ENCODE results near the gene EPHA6. TPM values are rescaled to one million over a fixed set of nuclear protein-coding genes. Genes with fewer than 3 reads are reported as not detected.
A peak's percentile ranks its signal among the peaks of the same experiment; 100 is the strongest.
"Not testable (repeated sequence)": the region's sequence is repeated elsewhere in the genome, so short reads cannot be mapped to it uniquely, and the experiment has no call there.

Gene EPHA6
- total RNA-seq, 1 experiment from 2014 or later = not detected

DNA sequence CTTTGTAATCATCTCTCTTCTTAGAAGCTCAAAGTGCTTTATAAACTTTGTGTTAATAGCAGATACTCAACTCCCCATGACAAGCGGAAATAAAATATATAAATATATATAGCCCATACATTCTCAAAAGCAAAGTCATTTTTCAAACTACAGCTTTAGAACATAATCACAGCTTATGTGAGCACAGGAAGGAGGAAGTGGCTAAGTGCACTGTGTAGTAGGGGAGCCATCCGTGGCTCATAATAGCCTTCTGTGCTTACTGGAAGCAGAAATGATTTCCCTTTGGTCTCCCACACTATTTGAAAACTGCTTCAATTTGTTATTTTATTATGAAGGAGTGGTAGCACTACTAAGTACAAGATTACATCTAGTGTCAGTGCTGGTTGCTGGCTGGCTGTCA lies 798.7 kb downstream of the EPHA6 start:
- DNase-seq (ENCODE audit: low read depth) = no peak

DNA sequence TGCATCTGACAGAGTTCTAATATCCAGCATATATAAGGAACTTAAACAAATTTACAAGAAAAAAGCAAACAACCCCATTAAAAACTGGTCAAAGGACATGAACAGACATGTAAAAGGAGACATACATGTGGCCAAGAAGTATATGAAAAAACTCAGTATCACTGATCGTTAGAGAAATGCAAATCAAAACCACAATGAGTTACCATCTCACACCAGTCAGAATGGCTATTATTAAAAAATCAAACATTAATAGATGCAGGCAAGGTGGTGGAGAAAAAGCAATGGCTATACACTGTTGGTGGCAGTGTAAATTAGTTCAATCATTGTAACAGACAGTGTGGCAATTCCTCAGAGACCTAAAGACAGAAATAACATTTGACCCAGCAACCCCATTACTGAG lies 806.1 kb downstream of the EPHA6 start:
- DNase-seq (ENCODE audit: low read depth) = not testable (repeated sequence)

DNA sequence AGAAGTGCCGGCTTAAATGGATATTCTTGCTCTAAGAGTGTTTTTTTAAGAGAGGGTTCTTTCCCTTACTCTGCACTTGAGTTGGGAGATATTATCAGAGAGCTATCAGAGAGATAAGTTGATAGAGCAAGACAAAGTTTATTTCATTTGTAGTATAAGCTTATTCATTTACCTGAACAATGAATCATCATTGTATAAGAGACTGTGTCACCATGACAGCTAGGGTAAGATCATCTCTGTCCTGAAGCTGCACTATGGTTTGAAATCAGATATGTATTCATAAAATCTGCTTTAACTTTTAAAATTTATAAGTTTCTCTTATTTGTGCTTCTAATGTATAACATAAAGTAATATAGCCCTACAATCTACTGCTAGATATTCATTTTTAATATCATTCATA lies 822.1 kb downstream of the EPHA6 start:
- no peak for DNase-seq (ENCODE audit: low read depth)

DNA sequence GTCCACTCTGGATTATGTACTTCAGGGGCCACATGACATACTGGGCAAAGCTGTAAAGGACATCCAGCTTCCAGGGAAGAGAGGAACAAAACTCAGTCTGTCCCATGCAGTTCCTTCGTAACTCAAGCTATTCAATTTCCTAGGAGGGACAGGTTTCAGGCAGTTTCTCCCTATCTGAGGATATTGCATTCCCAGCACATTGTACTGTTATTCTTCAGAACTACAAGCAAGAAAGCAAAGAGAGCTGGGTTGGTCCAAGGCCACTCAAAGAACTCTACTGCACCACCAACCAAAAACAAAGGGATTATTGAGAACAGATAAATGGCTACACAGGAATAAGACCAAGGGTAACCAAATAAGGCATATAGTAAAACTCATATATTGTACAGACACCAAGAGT lies 832.5 kb downstream of the EPHA6 start:
- DNase-seq (ENCODE audit: low read depth) = no peak

DNA sequence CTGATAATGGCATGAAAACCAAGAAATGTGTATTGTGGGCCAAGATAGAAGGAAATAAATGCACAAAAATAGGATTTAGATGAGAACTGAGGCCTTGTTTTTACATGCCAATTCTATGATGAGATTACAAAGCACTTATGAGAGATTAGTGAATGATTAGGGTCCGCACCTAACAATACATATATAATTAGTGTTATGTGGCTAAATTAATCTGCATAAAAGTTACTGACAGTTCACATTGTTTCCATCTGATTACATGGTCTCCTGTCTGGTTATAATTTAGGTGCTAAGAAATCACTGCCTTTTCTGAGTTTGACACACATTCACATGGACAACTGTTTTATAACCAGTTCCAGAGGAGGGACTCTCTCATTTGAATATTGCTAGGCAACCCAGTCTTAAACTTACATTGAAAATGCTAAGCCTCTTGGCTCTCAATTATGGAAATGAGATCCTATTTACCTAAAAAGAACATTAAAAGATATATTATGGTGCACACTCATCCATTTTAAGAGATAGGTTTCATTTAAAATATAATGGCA lies 833.1 kb downstream of the EPHA6 start:
- no peak for DNase-seq (ENCODE audit: low read depth)

DNA sequence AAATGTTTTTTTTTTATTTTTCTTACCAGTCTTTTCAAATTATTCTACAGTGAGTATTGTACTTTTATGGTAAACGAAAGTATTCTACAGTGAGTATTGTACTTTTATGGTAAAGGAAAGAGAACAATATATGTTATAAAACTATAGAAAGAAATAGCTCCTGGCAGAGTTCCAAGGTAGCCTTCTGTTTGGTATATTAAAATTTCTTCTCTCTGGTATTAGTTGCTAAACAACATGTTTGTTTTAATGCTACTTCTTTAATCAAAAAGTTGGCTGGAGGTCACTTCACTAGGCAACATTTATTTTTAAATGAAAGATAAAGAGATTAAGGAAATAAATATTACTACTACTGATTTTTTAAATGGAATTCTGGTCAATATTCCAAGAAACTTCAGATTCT lies 841.6 kb downstream of the EPHA6 start:
- DNase-seq (ENCODE audit: low read depth) = no peak

DNA sequence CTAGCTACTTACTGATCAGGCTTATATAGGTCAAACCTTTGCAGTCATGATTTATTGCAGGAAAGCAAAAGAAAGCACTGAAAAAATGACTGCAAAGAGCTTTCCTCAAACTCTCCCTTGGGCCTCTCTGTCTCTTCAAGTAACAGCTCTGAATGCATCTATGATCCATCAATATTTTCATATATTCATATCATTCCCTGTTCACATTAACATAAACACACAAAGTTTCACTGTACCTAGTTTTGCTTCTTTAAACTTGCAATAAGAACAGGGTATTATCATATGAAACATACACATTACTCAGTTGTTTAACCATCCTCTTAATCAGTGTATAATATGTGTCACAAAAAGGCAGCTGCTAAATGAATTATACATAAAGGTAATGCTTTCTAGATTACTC lies 842.2 kb downstream of the EPHA6 start:
- DNase-seq (ENCODE audit: low read depth) = no peak

DNA sequence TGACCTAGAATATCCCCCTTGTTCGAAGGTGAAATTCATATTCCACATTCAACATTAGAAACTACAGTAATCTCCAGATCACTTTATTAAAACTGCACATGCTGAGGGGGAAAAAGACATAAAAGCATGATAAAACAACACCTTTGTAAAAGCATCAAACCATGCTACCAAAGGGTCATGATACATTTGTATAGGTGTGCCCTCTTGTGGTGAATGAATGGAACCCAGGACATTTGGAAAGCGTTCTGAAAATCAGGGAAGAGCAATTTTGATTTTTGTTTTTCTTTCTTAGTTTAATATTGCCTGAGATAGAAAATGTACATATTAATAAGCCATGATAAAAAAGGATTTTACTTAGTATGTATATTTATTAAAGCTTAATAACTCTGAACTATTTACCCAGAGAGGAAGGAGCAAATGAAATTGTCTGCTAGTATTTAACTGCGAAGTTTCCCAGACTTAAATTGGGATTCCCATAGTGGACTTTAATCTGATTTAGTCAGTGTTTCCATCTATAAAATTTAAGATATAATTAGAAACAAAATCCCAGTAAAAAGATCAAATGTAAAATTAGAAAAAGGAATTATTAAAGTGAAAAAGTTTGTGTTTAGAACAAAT lies 844.4 kb downstream of the EPHA6 start:
- peak; percentile 21 for DNase-seq (ENCODE audit: low read depth)

DNA sequence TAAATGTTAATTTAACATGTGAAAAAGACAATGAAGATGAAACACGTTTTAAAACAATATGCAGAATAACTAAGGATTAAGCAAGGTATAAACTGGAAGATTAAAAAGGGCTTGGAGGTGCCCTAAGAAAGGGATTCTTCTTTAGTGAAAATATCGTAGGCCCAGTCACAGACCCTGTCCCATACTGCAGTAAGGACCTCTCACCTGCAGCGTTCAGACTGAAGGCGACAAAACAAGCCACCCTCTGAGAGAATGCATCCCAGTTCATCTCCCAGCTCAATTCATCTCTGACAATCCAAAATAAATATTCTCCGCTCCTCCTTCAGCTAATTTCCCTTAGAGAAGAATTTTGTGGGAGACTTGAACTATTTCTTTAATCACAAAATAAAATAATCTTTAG lies 847.9 kb downstream of the EPHA6 start:
- DNase-seq (ENCODE audit: low read depth) = no peak

DNA sequence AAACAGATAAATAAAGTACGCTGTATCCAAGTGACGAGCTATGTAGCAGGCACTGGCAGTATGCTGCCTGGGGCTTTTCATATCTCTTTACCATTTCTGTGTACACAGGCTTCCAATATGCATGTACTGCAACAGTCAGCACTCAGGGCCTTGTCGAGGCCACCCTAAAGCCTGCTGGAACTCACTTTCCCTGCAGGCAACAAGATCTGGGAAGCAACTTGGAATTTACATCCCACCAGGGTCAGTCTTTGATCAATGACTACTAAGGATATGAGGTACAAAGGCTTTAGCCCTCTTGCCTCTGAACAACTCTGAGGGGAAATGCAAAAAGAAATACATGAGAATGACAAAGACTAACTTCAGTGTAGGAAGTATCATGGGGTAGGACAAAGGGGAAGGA lies 848.4 kb downstream of the EPHA6 start:
- DNase-seq (ENCODE audit: low read depth) = no peak

DNA sequence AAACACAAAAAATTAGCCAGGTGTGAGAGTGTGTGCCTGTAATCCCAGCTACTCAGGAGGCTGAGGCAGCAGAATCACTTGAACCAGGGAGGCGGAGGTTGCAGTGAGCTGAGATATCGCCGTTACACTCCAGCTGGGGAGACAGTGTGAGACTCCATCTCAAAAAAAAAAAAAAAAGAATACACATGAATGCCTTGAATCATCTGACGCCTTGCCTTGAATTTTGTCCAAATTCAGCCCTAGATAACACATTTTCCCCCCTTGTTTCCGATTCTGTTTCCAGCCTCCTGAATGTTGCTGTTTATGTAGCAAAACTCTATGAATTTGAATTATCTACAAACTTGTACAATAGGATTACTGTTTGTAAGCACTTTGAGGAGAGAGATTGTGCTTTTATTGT lies 851.5 kb downstream of the EPHA6 start:
- no peak for DNase-seq (ENCODE audit: low read depth)

DNA sequence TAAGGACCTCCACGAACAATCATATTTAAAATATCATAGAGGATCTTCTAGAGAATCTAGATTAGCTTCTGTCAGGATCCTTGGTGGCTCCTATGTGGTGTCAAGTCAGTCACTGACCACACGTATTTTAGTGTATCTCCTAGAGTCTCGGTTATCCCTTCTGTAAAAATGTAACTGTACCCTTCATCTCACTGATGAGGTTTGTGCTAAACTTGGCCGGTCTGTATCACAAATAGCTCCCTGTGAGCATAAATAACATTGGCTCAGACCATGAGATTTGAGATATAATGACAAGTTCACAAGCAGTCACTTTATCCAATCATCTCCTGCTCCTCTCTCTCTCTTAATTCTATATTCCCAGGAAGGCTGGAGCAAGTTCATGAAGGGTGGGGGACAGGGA lies 856.6 kb downstream of the EPHA6 start:
- no peak for DNase-seq (ENCODE audit: low read depth)

DNA sequence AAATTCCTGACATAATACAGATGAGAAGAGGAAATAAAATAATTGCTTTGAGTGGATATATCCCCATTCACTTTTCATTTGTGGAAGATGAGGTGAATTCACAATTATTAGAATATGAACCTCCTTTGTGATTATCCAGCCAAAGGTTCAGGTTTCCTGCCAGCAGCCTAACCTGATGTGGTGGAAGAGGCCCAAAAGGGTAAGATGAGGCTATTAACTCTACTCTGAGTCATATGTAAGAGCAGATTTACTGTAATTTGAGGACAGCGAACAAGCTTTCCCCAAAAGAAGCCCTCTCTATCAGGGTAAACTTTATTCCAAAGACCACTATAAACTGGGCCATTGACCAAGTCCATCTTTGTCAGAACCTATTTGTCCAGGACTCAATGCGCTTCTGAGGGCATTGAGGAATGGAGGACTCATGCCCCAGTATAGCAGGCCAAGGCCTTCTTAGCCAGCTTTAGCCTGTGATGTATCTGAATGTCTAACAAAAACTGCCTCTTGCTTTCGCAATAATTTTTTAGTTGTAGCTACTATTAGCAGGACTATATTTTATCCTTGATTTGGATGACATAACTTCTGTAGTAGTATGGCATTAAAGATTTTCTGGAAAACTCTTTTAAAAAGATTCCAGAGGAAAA lies 859.1 kb downstream of the EPHA6 start:
- no peak for DNase-seq (ENCODE audit: low read depth)

DNA sequence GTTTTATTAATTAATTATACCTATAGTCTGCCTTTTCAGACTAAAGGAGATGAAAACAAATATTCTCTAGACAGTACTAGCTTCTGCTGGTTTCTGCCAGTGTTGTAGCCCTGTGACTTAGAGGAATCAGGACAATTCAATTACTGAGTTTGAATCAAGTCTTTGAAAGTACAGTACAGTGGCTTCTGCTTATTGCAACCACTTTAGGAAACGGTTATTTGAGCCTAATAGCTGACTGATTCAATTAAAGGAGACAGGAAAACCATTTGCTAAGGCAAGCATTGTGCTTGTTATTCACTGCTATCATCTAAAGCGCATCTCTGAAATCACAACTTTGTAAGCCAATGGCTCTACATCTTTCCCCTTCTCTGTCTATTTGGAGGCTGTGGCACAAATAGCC lies 860.1 kb downstream of the EPHA6 start:
- no peak for DNase-seq (ENCODE audit: low read depth)

DNA sequence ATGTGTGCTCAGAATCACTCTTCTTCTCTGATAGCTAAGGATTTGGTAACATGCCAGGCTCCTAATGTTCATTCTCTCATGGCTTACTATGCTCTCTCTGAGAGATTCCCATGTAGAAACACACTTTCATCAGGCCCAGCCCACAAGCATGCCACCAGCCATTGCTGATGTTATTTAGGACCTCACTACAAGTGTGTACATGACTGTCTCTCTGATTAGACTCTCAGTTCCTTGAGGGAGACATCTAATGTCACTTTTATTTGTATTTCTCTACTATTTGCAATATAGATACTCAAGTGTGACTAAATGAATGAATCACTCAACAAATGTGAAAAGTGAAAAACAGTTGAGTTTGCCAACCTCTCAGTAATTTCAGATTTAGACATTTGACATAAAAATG lies 865.8 kb downstream of the EPHA6 start:
- no peak for DNase-seq (ENCODE audit: low read depth)

DNA sequence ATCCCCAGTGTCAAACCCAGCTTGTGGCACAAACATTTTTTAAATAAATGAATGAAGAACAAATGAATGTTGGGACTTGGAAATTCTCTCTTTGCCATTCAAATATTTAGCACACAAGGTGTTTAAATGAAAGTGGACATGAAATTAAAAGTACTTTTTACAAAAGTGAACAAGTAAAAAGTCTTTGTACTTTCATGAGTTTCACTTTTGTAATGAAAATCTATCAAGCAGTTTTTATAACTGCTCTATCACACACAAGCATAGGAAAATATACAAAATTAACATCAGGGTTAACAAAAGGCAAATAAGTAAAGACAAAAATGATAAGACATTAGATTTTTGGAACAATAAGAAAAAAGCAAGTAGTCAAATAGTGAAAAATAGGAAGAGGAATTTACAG lies 866.3 kb downstream of the EPHA6 start:
- no peak for DNase-seq (ENCODE audit: low read depth)

DNA sequence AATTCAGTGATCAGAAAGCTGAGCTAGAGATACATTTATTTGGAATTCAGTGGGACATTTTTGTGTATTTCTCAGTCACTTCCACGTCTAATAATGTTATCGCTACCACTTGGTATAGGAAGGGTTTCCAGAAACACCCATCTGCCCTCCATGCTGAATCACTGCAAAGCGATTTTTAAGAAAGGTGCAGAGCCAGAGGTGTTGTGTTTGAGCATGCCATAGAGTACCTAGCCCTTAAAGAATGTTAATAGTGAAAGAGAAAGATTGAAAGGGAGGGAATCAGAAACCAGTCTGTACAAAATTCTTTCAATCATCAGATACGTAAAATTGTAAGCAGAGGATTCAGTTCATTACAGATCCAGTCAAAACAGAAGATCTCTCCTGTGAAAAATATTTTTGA lies 870.1 kb downstream of the EPHA6 start:
- no peak for DNase-seq (ENCODE audit: low read depth)

DNA sequence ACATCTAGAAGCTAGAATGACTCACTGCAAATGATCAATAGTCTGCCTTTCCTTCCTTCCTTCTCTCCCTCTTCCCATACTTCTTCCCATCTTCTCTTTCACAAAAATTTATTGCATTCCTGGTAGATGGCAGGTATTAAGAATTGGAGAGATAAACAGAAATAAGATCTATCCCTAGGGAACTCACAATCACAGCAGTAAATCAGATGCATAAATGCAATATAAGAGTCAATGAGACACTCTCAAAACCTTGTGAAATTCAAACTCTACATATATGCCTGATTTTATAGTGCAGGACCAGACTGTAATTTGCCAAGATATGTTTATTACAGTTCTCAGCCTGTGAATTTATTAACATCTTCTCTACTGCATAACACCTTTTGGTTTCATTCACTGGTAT lies 871.9 kb downstream of the EPHA6 start:
- DNase-seq (ENCODE audit: low read depth) = no peak

DNA sequence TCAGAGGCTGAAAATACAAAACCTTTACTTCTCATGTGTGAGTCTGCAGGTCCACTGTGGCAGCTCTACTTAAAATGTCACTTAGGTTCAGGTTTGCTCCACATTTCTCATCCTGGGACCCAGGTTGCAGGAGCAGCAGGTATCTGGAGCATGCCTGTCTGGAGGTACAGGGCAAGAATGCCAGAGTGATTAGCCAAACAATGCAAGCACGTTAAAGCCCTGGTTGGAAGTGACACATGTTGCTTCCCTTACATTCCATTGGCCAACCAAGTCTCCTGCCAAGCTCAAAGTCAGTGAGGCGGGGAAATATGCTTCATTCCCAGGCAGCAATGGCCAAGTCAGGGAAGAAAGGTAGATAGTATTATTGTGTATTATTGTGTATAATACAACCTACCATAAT lies 873.3 kb downstream of the EPHA6 start:
- DNase-seq (ENCODE audit: low read depth) = no peak

DNA sequence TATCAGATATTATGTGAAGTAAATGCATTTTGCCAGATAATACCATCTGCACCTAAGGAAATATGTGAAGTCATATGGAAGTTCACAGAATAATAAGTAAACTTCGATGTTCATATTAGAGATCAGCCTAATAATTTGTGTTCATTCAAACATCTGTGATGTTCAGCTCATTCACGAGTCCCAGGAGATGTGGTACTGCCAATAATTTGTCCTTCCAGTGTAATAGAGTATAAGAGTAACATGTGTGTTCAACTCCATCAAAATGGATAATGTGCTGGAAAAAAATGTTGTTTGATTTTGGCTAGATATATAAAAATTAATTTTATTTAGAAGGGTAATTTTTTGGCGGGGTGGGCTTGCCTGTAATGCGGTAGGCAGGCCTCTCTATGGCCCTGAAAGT lies 874.7 kb downstream of the EPHA6 start:
- no peak for DNase-seq (ENCODE audit: low read depth)

DNA sequence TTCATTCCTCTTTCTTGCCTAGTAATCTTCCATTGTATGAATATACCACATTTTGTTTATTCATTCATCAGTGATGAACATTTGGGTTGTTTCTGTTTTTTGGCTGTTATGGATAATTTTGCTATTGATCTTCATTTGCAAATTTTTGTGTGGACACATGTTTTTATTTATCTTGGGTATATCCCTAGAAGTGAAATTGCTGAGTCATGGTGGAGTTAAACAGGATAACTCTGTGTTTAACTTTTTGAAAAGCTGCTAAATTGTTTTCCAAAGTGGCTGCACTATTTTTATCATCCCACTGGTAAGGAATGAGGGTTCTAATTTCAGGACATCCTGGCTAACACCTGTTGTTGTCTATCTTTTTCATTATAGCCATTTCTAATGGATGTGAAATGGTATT lies 875.6 kb downstream of the EPHA6 start:
- DNase-seq (ENCODE audit: low read depth) = no peak

DNA sequence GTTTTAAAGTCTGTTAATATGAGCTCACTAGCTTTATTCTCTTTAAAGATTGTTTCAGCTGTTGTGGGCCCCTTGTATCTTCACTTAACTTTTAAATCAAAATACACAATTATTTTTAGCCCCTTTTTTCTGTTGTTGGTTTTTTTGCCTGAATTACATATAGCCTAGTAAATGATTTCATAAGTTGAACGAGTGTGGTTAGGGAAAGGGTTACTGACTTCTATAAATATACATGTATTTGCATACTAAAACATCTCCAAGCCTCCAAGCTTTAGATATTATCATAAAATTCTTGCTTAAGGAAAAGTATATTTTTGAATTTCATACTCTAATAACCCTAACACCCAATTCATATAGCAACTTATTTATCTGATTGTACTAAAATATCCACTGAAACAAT lies 877.0 kb downstream of the EPHA6 start:
- no peak for DNase-seq (ENCODE audit: low read depth)

DNA sequence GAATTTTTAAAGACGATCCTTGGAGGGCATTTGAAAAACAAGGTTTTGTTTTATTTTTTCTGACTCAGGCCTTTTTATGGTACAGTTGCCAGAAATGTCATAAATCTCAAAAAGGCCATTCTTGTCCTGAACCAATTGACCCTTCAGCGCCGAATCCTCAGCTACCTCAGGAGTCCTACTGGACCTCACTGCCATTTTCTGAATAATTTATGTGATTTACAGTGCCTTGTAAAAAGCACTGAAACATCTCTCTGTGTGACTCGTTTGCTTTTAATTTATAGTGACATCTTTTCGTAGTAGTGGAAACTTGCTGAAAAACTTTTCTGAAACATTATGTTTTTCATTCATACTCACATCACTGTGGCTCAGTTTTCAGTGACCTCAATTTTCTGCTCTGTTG lies 878.0 kb downstream of the EPHA6 start:
- DNase-seq (ENCODE audit: low read depth) = no peak

DNA sequence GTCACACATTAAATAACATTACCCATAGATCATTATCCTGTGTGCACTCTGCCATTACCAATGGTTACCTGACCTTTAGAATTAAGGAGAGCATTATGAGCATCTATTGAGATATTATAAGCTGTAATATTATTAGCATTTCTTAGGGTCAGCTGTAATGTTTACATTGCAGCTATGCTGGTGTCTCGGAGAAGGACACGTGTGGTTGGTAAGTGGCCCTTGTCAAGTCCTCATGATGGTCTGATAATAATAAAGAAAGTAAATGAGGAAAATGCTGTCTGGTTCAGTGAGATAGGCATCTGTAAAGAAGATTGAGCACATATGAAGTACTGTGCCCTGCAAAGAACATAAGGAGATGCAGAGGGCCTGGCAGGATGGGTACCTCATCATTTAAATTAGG lies 878.4 kb downstream of the EPHA6 start:
- no peak for DNase-seq (ENCODE audit: low read depth)

Data from RPMI7951 (cell line).